H1 (cell line): ENCODE data around the gene PPP1R18. TPM values are rescaled to one million over a fixed set of nuclear protein-coding genes. Genes with fewer than 3 reads are reported as not detected.

Experiments used
- CTCF ChIA-PET: fragments of 300-600 bp; sonication (Branson Sonifier 250); formaldehyde crosslinking; loops from one replicate; lab custom pipeline; 2021; ENCODE audit not compliant: partially characterized antibody; lab: Charles Lee
- POLR2A ChIA-PET: fragments of 300-600 bp; sonication (Branson Sonifier 250); formaldehyde crosslinking; loops from one replicate; lab custom pipeline; 2021; ENCODE audit warnings: inconsistent platforms; ENCODE audit not compliant: partially characterized antibody; lab: Charles Lee
- DNase-seq, 2 experiments: peaks; one replicate each; pipeline versions ENCODE4 v3.0.0 to v3.0.0-alpha.2; 2010 to 2022; ENCODE audit warnings: low spot score in 2 of 2, low read depth in 1 of 2, mixed read lengths in 1 of 2
- FAIRE-seq: peaks from 2 replicates; lab custom pipeline; 2011; peaks lifted over from hg19 to GRCh38; lab: Jason Lieb, UNC
- H2AFZ ChIP-seq: 2 replicates; pipeline ENCODE4 v1.8.1; 2012; ENCODE audit warnings: low read length, inconsistent platforms
- H2AK5ac ChIP-seq: 2 replicates; pipeline ENCODE4 v1.6.1; 2013; ENCODE audit warnings: low read depth, low read length
- H2BK120ac ChIP-seq: replicated peaks from 2 replicates; pipeline ENCODE3; 2013; ENCODE audit warnings: low read depth, low read length, inconsistent platforms
- H2BK12ac ChIP-seq: 2 replicates; pipeline ENCODE4 v1.6.1; 2013; ENCODE audit warnings: low read depth, low read length
- H2BK15ac ChIP-seq: 2 replicates; pipeline ENCODE4 v1.6.1; 2013; ENCODE audit warnings: low read length
- H2BK20ac ChIP-seq: 2 replicates; pipeline ENCODE4 v1.6.1; 2013; ENCODE audit warnings: low read length
- H2BK5ac ChIP-seq: 2 replicates; pipeline ENCODE4 v1.6.1; 2013; ENCODE audit warnings: low read depth, low read length
- H3K14ac ChIP-seq: 2 replicates; pipeline ENCODE4 v1.6.1; 2013; ENCODE audit warnings: inconsistent platforms; ENCODE audit not compliant: insufficient read length
- H3K18ac ChIP-seq: 2 replicates; pipeline ENCODE4 v1.6.1; 2013; ENCODE audit warnings: low read length; ENCODE audit errors: extremely low read depth
- H3K23ac ChIP-seq: 2 replicates; pipeline ENCODE4 v1.6.1; 2013; ENCODE audit warnings: inconsistent platforms; ENCODE audit not compliant: insufficient read length
- H3K23me2 ChIP-seq: 2 replicates; pipeline ENCODE4 v1.6.1; 2013; ENCODE audit warnings: low read depth, low read length
- H3K27ac ChIP-seq: 2 replicates; pipeline ENCODE4 v1.6.1; 2011; ENCODE audit warnings: low read depth, low read length, inconsistent platforms
- H3K27me3 ChIP-seq, 4 experiments: replicated peaks in 1 of 4; 1 replicate in 1 of 4; 2 replicates in 3 of 4; pipeline versions ENCODE4 v1.6.1 to v1.8.1; 2011 to 2013; ENCODE audit warnings: low read length in 3 of 4, mild to moderate bottlenecking in 3 of 4, inconsistent platforms in 2 of 4, mixed read lengths in 2 of 4, moderate library complexity in 1 of 4; ENCODE audit not compliant: control insufficient read depth in 3 of 4, insufficient read depth in 3 of 4; ENCODE audit errors: extremely low read depth in 1 of 4
- H3K36me3 ChIP-seq, 4 experiments: 2 replicates each; pipeline versions ENCODE4 v1.6.1 to v1.8.1; 2011 to 2013; ENCODE audit warnings: mild to moderate bottlenecking in 4 of 4, low read length in 3 of 4, moderate library complexity in 2 of 4, control low read depth in 1 of 4, inconsistent platforms in 1 of 4; ENCODE audit not compliant: insufficient read depth in 4 of 4, control insufficient read depth in 2 of 4
- H3K4ac ChIP-seq: replicated peaks from 2 replicates; pipeline ENCODE3; 2013; ENCODE audit warnings: low read length, low read depth, mixed read lengths, inconsistent platforms; ENCODE audit not compliant: insufficient read length
- H3K4me1 ChIP-seq, 4 experiments: replicated peaks in 1 of 4; 1 replicate in 1 of 4; 2 replicates in 3 of 4; pipeline versions ENCODE4 v1.6.1 to v1.8.1; 2011 to 2013; ENCODE audit warnings: low read length in 3 of 4, inconsistent platforms in 2 of 4, mixed read lengths in 1 of 4; ENCODE audit not compliant: insufficient read depth in 4 of 4, control insufficient read depth in 3 of 4
- H3K4me2 ChIP-seq, 2 experiments: 2 replicates each; pipeline versions ENCODE4 v1.6.1 to v1.8.1; 2011 to 2013; ENCODE audit warnings: low read depth in 2 of 2, low read length in 2 of 2, control low read depth in 1 of 2, inconsistent platforms in 1 of 2, mild to moderate bottlenecking in 1 of 2; ENCODE audit not compliant: insufficient read depth in 1 of 2
- H3K4me3 ChIP-seq, 4 experiments: fragments of 200-600, 300-600 bp in 1 of 4; sonication (generic), shearing (Covaris generic), sonication (Bioruptor Twin) in 1 of 4; 2 replicates each; pipeline versions ENCODE4 v1.5.1 to v1.8.1; 2011 to 2016; ENCODE audit warnings: low read length in 4 of 4, low read depth in 3 of 4, control low read depth in 2 of 4, inconsistent platforms in 2 of 4, mild to moderate bottlenecking in 2 of 4, mixed read lengths in 1 of 4, moderate library complexity in 1 of 4; ENCODE audit not compliant: insufficient read depth in 2 of 4; ENCODE audit errors: extremely low read depth in 1 of 4
- H3K56ac ChIP-seq: replicated peaks from 2 replicates; pipeline ENCODE3; 2013; ENCODE audit warnings: low read depth, mild to moderate bottlenecking, mixed read lengths, low read length, inconsistent platforms; ENCODE audit not compliant: insufficient read length
- H3K79me1 ChIP-seq: 2 replicates; pipeline ENCODE4 v1.6.1; 2013; ENCODE audit warnings: low read depth, low read length, control low read depth
- H3K79me2 ChIP-seq, 2 experiments: 2 replicates each; pipeline versions ENCODE4 v1.6.1 to v1.8.1; 2012 to 2013; ENCODE audit warnings: low read length in 2 of 2, mild to moderate bottlenecking in 2 of 2, inconsistent platforms in 1 of 2; ENCODE audit not compliant: insufficient read depth in 2 of 2, control insufficient read depth in 1 of 2
- H3K9ac ChIP-seq, 4 experiments: replicated peaks in 1 of 4; 1 replicate in 1 of 4; 2 replicates in 3 of 4; pipeline versions ENCODE4 v1.6.1 to v1.8.1; 2011 to 2013; ENCODE audit warnings: low read depth in 3 of 4, low read length in 3 of 4, control low read depth in 2 of 4, mild to moderate bottlenecking in 2 of 4, moderate library complexity in 2 of 4, inconsistent platforms in 1 of 4; ENCODE audit errors: extremely low read depth in 1 of 4
- H3K9me3 ChIP-seq, 2 experiments: 2 replicates each; pipeline versions ENCODE4 v1.6.1 to v1.8.1; 2012 to 2013; ENCODE audit warnings: mild to moderate bottlenecking in 2 of 2, moderate library complexity in 2 of 2, control low read depth in 1 of 2, inconsistent platforms in 1 of 2, low read depth in 1 of 2, low read length in 1 of 2, mixed read lengths in 1 of 2; ENCODE audit not compliant: insufficient read depth in 2 of 2
- H4K20me1 ChIP-seq, 2 experiments: replicated peaks in 1 of 2; 2 replicates each; pipeline versions ENCODE3 to v1.8.1; 2011 to 2013; ENCODE audit warnings: inconsistent platforms in 2 of 2, low read length in 2 of 2, mild to moderate bottlenecking in 1 of 2; ENCODE audit not compliant: insufficient read depth in 2 of 2, control insufficient read depth in 1 of 2
- H4K5ac ChIP-seq: 2 replicates; pipeline ENCODE4 v1.6.1; 2013; ENCODE audit warnings: low read length, low read depth, mixed read lengths, inconsistent platforms; ENCODE audit not compliant: insufficient read length
- H4K8ac ChIP-seq: 2 replicates; pipeline ENCODE4 v1.8.0; 2013; ENCODE audit warnings: mild to moderate bottlenecking, moderate library complexity, low read length, inconsistent platforms; ENCODE audit not compliant: insufficient read depth; ENCODE audit errors: extremely low read depth
- H4K91ac ChIP-seq: replicated peaks from 2 replicates; pipeline ENCODE3; 2013; ENCODE audit warnings: low read length, mixed read lengths, inconsistent platforms; ENCODE audit not compliant: insufficient read length
- ASH2L ChIP-seq: fragments of 200-600, 300-600 bp; sonication (generic); IDR thresholded peaks from one replicate; pipeline ENCODE4 v1.7.1; 2017; ENCODE audit warnings: low read length
- CHD1 ChIP-seq: IDR thresholded peaks from 2 replicates; pipeline ENCODE4 v1.6.1; 2012; ENCODE audit warnings: low read depth, low read length, improper control_type of control experiment
- CTBP2 ChIP-seq: IDR thresholded peaks from 2 replicates; pipeline ENCODE4 v1.7.0; 2011; ENCODE audit warnings: borderline replicate concordance, mild to moderate bottlenecking, moderate library complexity, mixed read lengths, low read length; ENCODE audit not compliant: insufficient read depth, insufficient read length
- EZH2 ChIP-seq: fragments of 200-600 bp; sonication (generic); IDR thresholded peaks from 2 replicates; pipeline ENCODE4 v1.7.1; 2012; ENCODE audit warnings: low read depth, mild to moderate bottlenecking, moderate library complexity, low read length, inconsistent platforms; ENCODE audit not compliant: severe bottlenecking
- GABPA ChIP-seq: IDR thresholded peaks from 2 replicates; pipeline ENCODE4 v1.6.1; 2011; ENCODE audit warnings: mild to moderate bottlenecking, low read length, moderate library complexity, borderline replicate concordance; ENCODE audit not compliant: insufficient read depth
- KDM1A ChIP-seq: fragments of 200-600, 300-600 bp; sonication (generic); IDR thresholded peaks from 2 replicates; pipeline ENCODE4 v1.7.1; 2016; ENCODE audit warnings: mild to moderate bottlenecking, low read length, borderline replicate concordance
- KDM5A ChIP-seq: fragments of 200-600 bp; IDR thresholded peaks from 2 replicates; pipeline ENCODE4 v1.7.1; 2012; ENCODE audit warnings: mild to moderate bottlenecking, low read length, inconsistent platforms, mixed read lengths
- NANOG ChIP-seq: IDR thresholded peaks from 2 replicates; pipeline ENCODE4 v1.6.1; 2011; ENCODE audit warnings: low read length, low read depth, mild to moderate bottlenecking, inconsistent platforms; ENCODE audit not compliant: insufficient read depth, poor library complexity, severe bottlenecking
- POU5F1 ChIP-seq: IDR thresholded peaks from 2 replicates; pipeline ENCODE4 v1.6.1; 2011; ENCODE audit warnings: low read depth, mild to moderate bottlenecking, low read length, moderate library complexity
- RNF2 ChIP-seq: fragments of 200-900, 300-1000 bp; sonication (generic); IDR thresholded peaks from 2 replicates; pipeline ENCODE4 v1.7.1; 2016; ENCODE audit warnings: borderline replicate concordance, low read depth, mild to moderate bottlenecking, antibody characterized with exemption, low read length; ENCODE audit not compliant: poor library complexity, severe bottlenecking; ENCODE audit errors: missing control alignments
- RXRA ChIP-seq: IDR thresholded peaks from 2 replicates; pipeline ENCODE4 v1.6.1; 2011; ENCODE audit warnings: low read depth, mild to moderate bottlenecking, low read length, moderate library complexity; ENCODE audit not compliant: insufficient read depth
- SIRT6 ChIP-seq: IDR thresholded peaks from one replicate; pipeline ENCODE4 v1.7.1; 2012; ENCODE audit warnings: low read length, inconsistent platforms
- ZNF274 ChIP-seq: IDR thresholded peaks from 2 replicates; pipeline ENCODE4 v1.7.0; 2012; ENCODE audit warnings: low read length, borderline replicate concordance; ENCODE audit errors: extremely low read depth
- WGBS, 2 experiments: shearing (Covaris generic) in 1 of 2; methylation state at CpG; one replicate each; pipeline versions ENCODE4 v1.1.6 to v1.1.7; 2013 to 2015; ENCODE audit warnings: low lambda C conversion rate in 2 of 2, mixed read lengths in 2 of 2, inconsistent platforms in 1 of 2, low coverage in 1 of 2, missing lambda C conversion rate in 1 of 2; ENCODE audit not compliant: insufficient replicate concordance in 2 of 2, insufficient coverage in 1 of 2, insufficient read length in 1 of 2; ENCODE audit errors: extremely low coverage in 1 of 2, missing lambda C conversion rate in 1 of 2; 5-methylcytosine and 5-hydroxymethylcytosine counted together
- polyA plus RNA-seq, 7 experiments: library from polyadenylated mRNA; depleted of rRNA in 3 of 7; stranded (reverse) in 5 of 7; unstranded in 2 of 7; fragments of >200 nt in 5 of 7; fragments of 200-250 nt in 2 of 7; gene quantifications; 1 replicate in 5 of 7; 2 replicates in 1 of 7; 4 replicates in 1 of 7; pipeline versions ENCODE4 v1.2.1 to v1.2.3, GENCODE V29; 2011 to 2013; ENCODE audit warnings: missing spikeins in 2 of 7, mixed read lengths in 2 of 7
- total RNA-seq: library from RNA; stranded (reverse); fragmentation: NEBNext Ultra II Directional; extraction: Animal tissue kit (Norgen Biotek cat#: 25700); gene quantifications from 2 replicates; pipeline ENCODE4 v1.2.1, GENCODE V29; 2021

PPP1R18 gene
- total and polyA plus RNA-seq, 2 of the 8 experiments (the other 6 are each of a cell fraction or from before 2014, with no cell fraction given), result 25.1 to 29.1 TPM

- H3K18ac ChIP-seq, result no peak overlapping the region
- H3K23ac ChIP-seq, result no peak overlapping the region
- peaks cover 7 to 32% (median 21%) of the 10 kb centered on the region in 4 experiments for H3K4me1 ChIP-seq
- H3K27me3 ChIP-seq, result no peaks in the 10 kb centered on the region
- no peak overlapping the region for H4K8ac ChIP-seq
- no peak overlapping the region for H2BK120ac ChIP-seq
- POLR2A ChIA-PET, result interaction anchor here (0.5 to 18.7 kb wide), 5 partner anchors 15 to 43 kb away, joined by 4 to 388 read pairs (median 4); partner anchors contain the start of genes MDC1 and TUBB
- peaks cover 0 to 18% of the 10 kb centered on the region in 2 experiments; a peak in 3 of 4 replicates for H3K79me2 ChIP-seq
- H2AK5ac ChIP-seq, result no peak overlapping the region
- H2BK15ac ChIP-seq, result peak overlapping the region; percentile 88; the same call in 1 of the 2 replicates
- FAIRE-seq (no peak), DNase-seq (no peak)
- H2BK5ac ChIP-seq, result no peak overlapping the region; the same call in 1 of the 2 replicates
- WGBS, 2 experiments, result 86% methylated on average over 4 of the region's 4 CpGs; no CpG with 5 or more reads in 1 of the 2 experiments
- peaks cover 4% of the 10 kb centered on the region; the same call in 1 of the 2 replicates for H3K79me1 ChIP-seq
- H2AFZ ChIP-seq, result no peak overlapping the region
- H3K9ac ChIP-seq, result no peak overlapping the region
- H4K91ac ChIP-seq, result no peak overlapping the region
- H4K5ac ChIP-seq, result no peak overlapping the region
- no peak overlapping the region; a peak in 2 of 8 replicates for H3K4me3 ChIP-seq
- H3K36me3 ChIP-seq, result no peaks in the 10 kb centered on the region; a peak in 2 of 8 replicates
- H3K4ac ChIP-seq, result no peak overlapping the region
- CTCF ChIA-PET, result interaction anchor here (0.6 to 11.0 kb wide), 10 partner anchors 9 to 137 kb away, joined by 3 to 147 read pairs (median 5); partner anchors contain the start of genes DHX16, FLOT1, MDC1 and NRM
- H3K56ac ChIP-seq, result no peak overlapping the region
- no peak overlapping the region for H2BK20ac ChIP-seq
- no peak overlapping the region for H2BK12ac ChIP-seq
- no peak overlapping the region for H3K27ac ChIP-seq
- peaks cover 9% of the 10 kb centered on the region for H3K23me2 ChIP-seq
- peaks cover 3 to 9% of the 10 kb centered on the region in 2 experiments for H4K20me1 ChIP-seq
- no peak overlapping the region for H3K4me2 ChIP-seq
- H3K9me3 ChIP-seq, result no peaks in the 10 kb centered on the region
- H3K14ac ChIP-seq, result no peak overlapping the region
- no peak for TF ChIP-seq KDM1A
- TF ChIP-seq CHD1, result no peak
- no peak for TF ChIP-seq GABPA
- TF ChIP-seq RXRA, result no peak
- no peak for TF ChIP-seq POU5F1
- TF ChIP-seq ASH2L, result no peak
- TF ChIP-seq ZNF274, result no peak
- TF ChIP-seq KDM5A, result no peak
- TF ChIP-seq CTBP2, result no peak
- no peak for TF ChIP-seq RNF2
- TF ChIP-seq EZH2, result no peak
- no peak for TF ChIP-seq SIRT6
- TF ChIP-seq NANOG, result no peak
These were observed 4.7 kb downstream of the PPP1R18 start for GRCh38 chr6:30681766-30682142.
